ENCODE measurements around the gene GRM1. TPM values are rescaled to one million over a fixed set of nuclear protein-coding genes. Genes with fewer than 3 reads are reported as not detected.

Gene GRM1
- total and polyA plus RNA-seq, 2 experiments from 2014 or later: not detected

GRCh38 chr6:146065690-146066089 is 36.8 kb downstream of the GRM1 start:
- no peak overlapping the region for H2AFZ ChIP-seq
- H3K9me3 ChIP-seq (ENCODE audit: low read depth): no peaks in the 10 kb centered on the region
- DNase-seq: no peak
- TF ChIP-seq EZH2 (IDR thresholded peaks at IDR 0.05; ENCODE audit: insufficient read depth, poor library complexity, severe bottlenecking): no peak
- no peak for TF ChIP-seq EZH2phosphoT487 (IDR thresholded peaks at IDR 0.05; ENCODE audit: insufficient read depth, low read depth)
- H3K4me2 ChIP-seq (ENCODE audit: unreplicated experiment): no peak overlapping the region
- H3K4me1 ChIP-seq (ENCODE audit: insufficient read depth): no peaks in the 10 kb centered on the region
- WGBS, 2 experiments (ENCODE audit: low coverage in 1 of 2, low lambda C conversion rate in 2 of 2, missing lambda C conversion rate in 2 of 2): 36 to 52% methylated on average over 2 of the region's 2 CpGs
- no peaks in the 10 kb centered on the region for H3K79me2 ChIP-seq (ENCODE audit: insufficient read depth)
- no peaks in the 10 kb centered on the region for H3K36me3 ChIP-seq (ENCODE audit: low read depth)
- H3F3A ChIP-seq (ENCODE audit: insufficient read depth): no peaks in the 10 kb centered on the region
- no peak overlapping the region for H3K9ac ChIP-seq
- H3K27me3 ChIP-seq (replicated peaks; ENCODE audit: insufficient read depth): no peaks in the 10 kb centered on the region
- no peaks in the 10 kb centered on the region for H4K20me1 ChIP-seq (ENCODE audit: insufficient read depth)
- H3K9me2 ChIP-seq (ENCODE audit: insufficient read depth): no peaks in the 10 kb centered on the region
- H3K27ac ChIP-seq: no peak overlapping the region
- H3K4me3 ChIP-seq: no peak overlapping the region
- in situ Hi-C loops (cut with MboI): no loop called here

- Histone ChIP-seq H3K9me3 (ENCODE audit: low read depth) (no peaks in the 10 kb centered on the region), H3K79me2 (ENCODE audit: insufficient read depth) (no peaks in the 10 kb centered on the region), H4K20me1 (ENCODE audit: insufficient read depth) (no peaks in the 10 kb centered on the region), H3K27ac (no peak overlapping the region), H3K4me2 (ENCODE audit: unreplicated experiment) (no peak overlapping the region), H3K4me1 (ENCODE audit: insufficient read depth) (no peaks in the 10 kb centered on the region), H2AFZ (no peak overlapping the region), H3K36me3 (ENCODE audit: low read depth) (no peaks in the 10 kb centered on the region), H3F3A (ENCODE audit: insufficient read depth) (no peaks in the 10 kb centered on the region), H3K9me2 (ENCODE audit: insufficient read depth) (no peaks in the 10 kb centered on the region), H3K4me3 (no peak overlapping the region), H3K27me3 (replicated peaks; ENCODE audit: insufficient read depth) (no peaks in the 10 kb centered on the region), H3K9ac (no peak overlapping the region)
- WGBS, 2 experiments (ENCODE audit: low coverage in 1 of 2, low lambda C conversion rate in 2 of 2, missing lambda C conversion rate in 2 of 2): 5 to 6% methylated on average over 1 of the region's 1 CpG
- no peak for TF ChIP-seq EZH2 (IDR thresholded peaks at IDR 0.05; ENCODE audit: insufficient read depth, poor library complexity, severe bottlenecking)
- TF ChIP-seq EZH2phosphoT487 (IDR thresholded peaks at IDR 0.05; ENCODE audit: insufficient read depth, low read depth): no peak
- DNase-seq: no peak
- in situ Hi-C loops (cut with MboI): no loop called here
These were observed 37.6 kb downstream of the GRM1 start for GRCh38 chr6:146066506-146066905.

- Histone ChIP-seq H3K4me1 (ENCODE audit: insufficient read depth) (no peaks in the 10 kb centered on the region), H3K9ac (no peak overlapping the region), H3K27me3 (replicated peaks; ENCODE audit: insufficient read depth) (no peaks in the 10 kb centered on the region), H3K9me3 (ENCODE audit: low read depth) (no peaks in the 10 kb centered on the region), H2AFZ (no peak overlapping the region), H3K9me2 (ENCODE audit: insufficient read depth) (no peaks in the 10 kb centered on the region), H3K4me2 (ENCODE audit: unreplicated experiment) (no peak overlapping the region), H4K20me1 (ENCODE audit: insufficient read depth) (no peaks in the 10 kb centered on the region), H3F3A (ENCODE audit: insufficient read depth) (no peaks in the 10 kb centered on the region), H3K27ac (no peak overlapping the region), H3K36me3 (ENCODE audit: low read depth) (no peaks in the 10 kb centered on the region), H3K4me3 (no peak overlapping the region), H3K79me2 (ENCODE audit: insufficient read depth) (no peaks in the 10 kb centered on the region)
- TF ChIP-seq EZH2 (IDR thresholded peaks at IDR 0.05; ENCODE audit: insufficient read depth, poor library complexity, severe bottlenecking): no peak
- no peak for TF ChIP-seq EZH2phosphoT487 (IDR thresholded peaks at IDR 0.05; ENCODE audit: insufficient read depth, low read depth)
- in situ Hi-C loops (cut with MboI): no loop called here
- no peak for DNase-seq
- WGBS, 2 experiments (ENCODE audit: low coverage in 1 of 2, low lambda C conversion rate in 2 of 2, missing lambda C conversion rate in 2 of 2): 29 to 37% methylated on average over 2 of the region's 2 CpGs
These were observed 42.9 kb downstream of the GRM1 start for GRCh38 chr6:146071781-146072180.

- no peaks in the 10 kb centered on the region for H3K79me2 ChIP-seq (ENCODE audit: insufficient read depth)
- H3K9me2 ChIP-seq (ENCODE audit: insufficient read depth): no peaks in the 10 kb centered on the region
- H4K20me1 ChIP-seq (ENCODE audit: insufficient read depth): no peaks in the 10 kb centered on the region
- no peak overlapping the region for H2AFZ ChIP-seq
- DNase-seq: no peak
- TF ChIP-seq EZH2phosphoT487 (IDR thresholded peaks at IDR 0.05; ENCODE audit: insufficient read depth, low read depth) (no peak), EZH2 (IDR thresholded peaks at IDR 0.05; ENCODE audit: insufficient read depth, poor library complexity, severe bottlenecking) (no peak)
- H3K4me2 ChIP-seq (ENCODE audit: unreplicated experiment): no peak overlapping the region
- H3K36me3 ChIP-seq (ENCODE audit: low read depth): no peaks in the 10 kb centered on the region
- no peak overlapping the region for H3K4me3 ChIP-seq
- no peak overlapping the region for H3K27ac ChIP-seq
- H3K27me3 ChIP-seq (replicated peaks; ENCODE audit: insufficient read depth): no peaks in the 10 kb centered on the region
- in situ Hi-C loops (cut with MboI): no loop called here
- H3K9ac ChIP-seq: no peak overlapping the region
- H3K4me1 ChIP-seq (ENCODE audit: insufficient read depth): no peaks in the 10 kb centered on the region
- 49 to 51% methylated on average over 4 of the region's 4 CpGs for WGBS, 2 experiments (ENCODE audit: low coverage in 1 of 2, low lambda C conversion rate in 2 of 2, missing lambda C conversion rate in 2 of 2)
- no peaks in the 10 kb centered on the region for H3F3A ChIP-seq (ENCODE audit: insufficient read depth)
- no peaks in the 10 kb centered on the region for H3K9me3 ChIP-seq (ENCODE audit: low read depth)
These were observed 49.1 kb downstream of the GRM1 start for GRCh38 chr6:146077992-146078391.

GRCh38 chr6:146087386-146087785 is 58.5 kb downstream of the GRM1 start:
- H3F3A ChIP-seq (ENCODE audit: insufficient read depth): no peaks in the 10 kb centered on the region
- H3K9me3 ChIP-seq (ENCODE audit: low read depth): no peaks in the 10 kb centered on the region
- H2AFZ ChIP-seq: no peak overlapping the region
- no peak overlapping the region for H3K27ac ChIP-seq
- TF ChIP-seq EZH2phosphoT487 (IDR thresholded peaks at IDR 0.05; ENCODE audit: insufficient read depth, low read depth): no peak
- TF ChIP-seq EZH2 (IDR thresholded peaks at IDR 0.05; ENCODE audit: insufficient read depth, poor library complexity, severe bottlenecking): no peak
- WGBS, 2 experiments (ENCODE audit: low coverage in 1 of 2, low lambda C conversion rate in 2 of 2, missing lambda C conversion rate in 2 of 2): 34 to 36% methylated on average over 7 of the region's 7 CpGs
- no peaks in the 10 kb centered on the region for H3K4me1 ChIP-seq (ENCODE audit: insufficient read depth)
- no peak overlapping the region for H3K4me2 ChIP-seq (ENCODE audit: unreplicated experiment)
- no peaks in the 10 kb centered on the region for H3K36me3 ChIP-seq (ENCODE audit: low read depth)
- no peak for DNase-seq
- no peaks in the 10 kb centered on the region for H3K27me3 ChIP-seq (replicated peaks; ENCODE audit: insufficient read depth)
- H3K9ac ChIP-seq: no peak overlapping the region
- in situ Hi-C loops (cut with MboI): no loop called here
- H3K9me2 ChIP-seq (ENCODE audit: insufficient read depth): no peaks in the 10 kb centered on the region
- no peak overlapping the region for H3K4me3 ChIP-seq
- no peaks in the 10 kb centered on the region for H3K79me2 ChIP-seq (ENCODE audit: insufficient read depth)
- H4K20me1 ChIP-seq (ENCODE audit: insufficient read depth): no peaks in the 10 kb centered on the region

Measured in GM23248 (cell line).